ENCODE results near the gene CCL16. TPM values are rescaled to one million over a fixed set of nuclear protein-coding genes. Genes with fewer than 3 reads are reported as not detected.

The CCL16 gene
- total and polyA plus RNA-seq, 2 of the 8 experiments (the other 6 are each of a cell fraction or from before 2014, with no cell fraction given), result not detected

GRCh38 chr17:35973333-35974260, 7.7 kb downstream of the CCL16 start (continued):
- TF ChIP-seq BCL11A (IDR thresholded peaks at IDR 0.05; ENCODE audit: low read depth in 2 of 2, low read length in 2 of 2) (no peak), CHD2 (IDR thresholded peaks at IDR 0.05; ENCODE audit: low read length) (no peak), ASH2L (IDR thresholded peaks at IDR 0.05; ENCODE audit: low read length) (no peak), TAF7 (optimal IDR thresholded peaks at IDR 0.05; ENCODE audit: borderline replicate concordance, low read depth, low read length) (no peak), CBX5 (IDR thresholded peaks at IDR 0.05; ENCODE audit: low read depth, low read length) (no peak), CBX8 (IDR thresholded peaks at IDR 0.05; ENCODE audit: borderline replicate concordance, low read depth, low read length) (no peak), YY1 (IDR thresholded peaks at IDR 0.05; ENCODE audit: low read depth, low read length) (no peak), BACH1 (IDR thresholded peaks at IDR 0.05; ENCODE audit: low read length) (no peak), CHD1 (IDR thresholded peaks at IDR 0.05; ENCODE audit: low read depth, low read length) (no peak)

Measured in H1 (cell line).